HepG2 (cell line): ENCODE measurements around the gene KANSL1. TPM values are rescaled to one million over a fixed set of nuclear protein-coding genes. Genes with fewer than 3 reads are reported as not detected.
A peak's percentile ranks its signal among the peaks of the same experiment; 100 is the strongest.

Source experiments
- CCAR2 ChIP-seq: fragments of 200-400 bp; formaldehyde crosslinking; optimal IDR thresholded peaks from 2 replicates; pipeline ENCODE3; 2018; ENCODE audit warnings: low read depth, mild to moderate bottlenecking, low read length, moderate library complexity
- DMTF1 ChIP-seq: sonication (generic); formaldehyde crosslinking; IDR thresholded peaks from 2 replicates; pipeline ENCODE4 v1.4.0; 2020; ENCODE audit warnings: mild to moderate bottlenecking, missing genetic modification reagents
- IRX3 ChIP-seq: sonication (generic); formaldehyde crosslinking; IDR thresholded peaks from 2 replicates; pipeline ENCODE4 v1.8.1; 2023; ENCODE audit warnings: mild to moderate bottlenecking, low read depth, missing genetic modification reagents, borderline replicate concordance
- KAT8 ChIP-seq: IDR thresholded peaks from 2 replicates; pipeline ENCODE4 v1.6.1; 2016; ENCODE audit warnings: missing genetic modification reagents, missing compliant biosample characterization
- KLF13 ChIP-seq: sonication (generic); formaldehyde crosslinking; IDR thresholded peaks from 2 replicates; pipeline ENCODE4 v1.4.0; 2020; ENCODE audit warnings: mild to moderate bottlenecking, missing genetic modification reagents
- KLF9 ChIP-seq: IDR thresholded peaks from 2 replicates; pipeline ENCODE4 v1.6.1; 2016; ENCODE audit warnings: low read depth
- TARDBP ChIP-seq: sonication (generic); formaldehyde crosslinking; IDR thresholded peaks from 2 replicates; pipeline ENCODE4 v1.8.0; 2022; ENCODE audit warnings: mild to moderate bottlenecking, missing genetic modification reagents
- TFDP1 ChIP-seq: IDR thresholded peaks from 2 replicates; pipeline ENCODE4 v1.6.1; 2016; ENCODE audit warnings: missing compliant biosample characterization, missing genetic modification reagents, borderline replicate concordance
- YEATS2 ChIP-seq: sonication (generic); formaldehyde crosslinking; IDR thresholded peaks from 2 replicates; pipeline ENCODE4 v1.4.0; 2020; ENCODE audit warnings: missing genetic modification reagents, borderline replicate concordance
- ZEB1 ChIP-seq: IDR thresholded peaks from 2 replicates; pipeline ENCODE4 v1.6.1; 2012; ENCODE audit warnings: mild to moderate bottlenecking, low read depth, inconsistent platforms; ENCODE audit not compliant: insufficient replicate concordance
- ZFP82 ChIP-seq: sonication (generic); formaldehyde crosslinking; IDR thresholded peaks from 2 replicates; pipeline ENCODE4 v1.5.1; 2020; ENCODE audit warnings: mild to moderate bottlenecking, missing genetic modification reagents, borderline replicate concordance
- ZNF337 ChIP-seq: sonication (generic); formaldehyde crosslinking; IDR thresholded peaks from 2 replicates; pipeline ENCODE4 v1.5.1; 2020; ENCODE audit warnings: missing genetic modification reagents, low read depth, mild to moderate bottlenecking, borderline replicate concordance
- ZNF343 ChIP-seq: sonication (generic); formaldehyde crosslinking; IDR thresholded peaks from 2 replicates; pipeline ENCODE4 v1.4.0; 2020; ENCODE audit warnings: mild to moderate bottlenecking, missing genetic modification reagents
- ZNF776 ChIP-seq: sonication (generic); formaldehyde crosslinking; IDR thresholded peaks from 2 replicates; pipeline ENCODE4 v1.4.0; 2020; ENCODE audit warnings: mild to moderate bottlenecking, missing genetic modification reagents
- ZNF792 ChIP-seq: IDR thresholded peaks from 2 replicates; pipeline ENCODE4 v1.6.1; 2016
- polyA plus RNA-seq, 8 experiments: library from polyadenylated mRNA; depleted of rRNA in 3 of 8; stranded (reverse) in 7 of 8; unstranded in 1 of 8; fragments of >200 nt; fragmentation: Illumina TruSeq in 4 of 8; extraction: Trizol in 4 of 8; gene quantifications; 2 replicates each; pipeline versions ENCODE4 v1.2.1 to v1.2.3, GENCODE V29; 2011 to 2016; ENCODE audit warnings: low read depth in 4 of 8, missing spikeins in 1 of 8, mixed read lengths in 1 of 8; ENCODE audit not compliant: insufficient read depth in 1 of 8
- total RNA-seq, 5 experiments: library from RNA; depleted of rRNA; stranded (reverse); fragments of >200 nt; fragmentation: Illumina TruSeq; extraction: Trizol; gene quantifications; 2 replicates each; pipeline ENCODE4 v1.2.3, GENCODE V29; 2016; ENCODE audit warnings: low read depth in 1 of 5
- TF ChIP-seq, protein P1 (sequence below): sonication (generic); formaldehyde crosslinking; IDR thresholded peaks from 2 replicates; pipeline ENCODE4 v1.5.0; 2020; ENCODE audit warnings: mild to moderate bottlenecking, missing genetic modification reagents, borderline replicate concordance
- TF ChIP-seq, protein P2 (sequence below): sonication (generic); formaldehyde crosslinking; IDR thresholded peaks from 2 replicates; pipeline ENCODE4 v1.4.0; 2020; ENCODE audit warnings: mild to moderate bottlenecking, missing genetic modification reagents
- TF ChIP-seq, protein P3 (sequence below): sonication (generic); formaldehyde crosslinking; IDR thresholded peaks from 2 replicates; pipeline ENCODE4 v1.4.0; 2020; ENCODE audit warnings: missing genetic modification reagents
- TF ChIP-seq, protein P4 (sequence below): sonication (generic); formaldehyde crosslinking; IDR thresholded peaks from 2 replicates; pipeline ENCODE4 v1.8.0; 2022; ENCODE audit warnings: missing genetic modification reagents, mild to moderate bottlenecking, borderline replicate concordance

Gene KANSL1
- total and polyA plus RNA-seq, 2 of the 13 experiments (the other 11 are each of a cell fraction or from before 2014, with no cell fraction given): 24.0 to 59.6 TPM

DNA sequence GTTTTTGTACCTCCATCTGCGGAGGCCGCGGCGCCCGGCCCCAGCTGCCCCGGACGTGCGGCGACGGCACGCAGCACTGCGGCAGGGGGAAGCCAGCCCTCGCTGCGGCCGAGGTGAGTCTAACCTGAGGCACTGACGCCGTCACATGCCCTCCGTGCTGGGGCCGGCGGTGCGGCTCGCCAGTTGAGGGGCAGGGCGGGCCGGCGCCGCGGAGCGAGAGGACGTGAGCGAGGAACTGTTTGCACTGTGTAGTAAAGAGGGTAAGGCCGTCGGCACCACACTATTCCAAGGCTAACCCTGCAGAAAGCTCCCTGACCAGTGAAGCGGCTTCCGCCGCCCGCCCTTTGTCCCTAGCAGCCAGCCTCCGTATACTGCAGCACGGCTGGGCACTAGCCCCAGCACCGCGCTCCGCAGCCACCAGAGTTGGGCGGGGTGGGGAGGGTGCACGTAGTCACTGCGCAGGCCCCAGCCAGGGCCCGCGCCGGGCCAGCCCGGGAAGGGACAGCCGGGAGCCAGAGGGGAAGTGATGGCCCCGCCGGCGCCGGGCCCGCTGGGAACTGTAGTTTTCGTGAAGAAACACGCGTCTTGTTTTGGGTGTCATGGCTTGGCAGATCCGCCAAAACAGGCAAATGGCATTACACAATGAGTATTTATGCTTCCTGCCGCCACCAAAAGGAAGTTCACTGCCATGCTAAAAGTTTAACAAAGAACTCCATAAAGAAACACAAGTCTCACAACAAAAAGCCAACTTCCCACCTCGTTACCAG is 580 bp upstream of the KANSL1 start (continued):
- TF ChIP-seq, protein P1, sequence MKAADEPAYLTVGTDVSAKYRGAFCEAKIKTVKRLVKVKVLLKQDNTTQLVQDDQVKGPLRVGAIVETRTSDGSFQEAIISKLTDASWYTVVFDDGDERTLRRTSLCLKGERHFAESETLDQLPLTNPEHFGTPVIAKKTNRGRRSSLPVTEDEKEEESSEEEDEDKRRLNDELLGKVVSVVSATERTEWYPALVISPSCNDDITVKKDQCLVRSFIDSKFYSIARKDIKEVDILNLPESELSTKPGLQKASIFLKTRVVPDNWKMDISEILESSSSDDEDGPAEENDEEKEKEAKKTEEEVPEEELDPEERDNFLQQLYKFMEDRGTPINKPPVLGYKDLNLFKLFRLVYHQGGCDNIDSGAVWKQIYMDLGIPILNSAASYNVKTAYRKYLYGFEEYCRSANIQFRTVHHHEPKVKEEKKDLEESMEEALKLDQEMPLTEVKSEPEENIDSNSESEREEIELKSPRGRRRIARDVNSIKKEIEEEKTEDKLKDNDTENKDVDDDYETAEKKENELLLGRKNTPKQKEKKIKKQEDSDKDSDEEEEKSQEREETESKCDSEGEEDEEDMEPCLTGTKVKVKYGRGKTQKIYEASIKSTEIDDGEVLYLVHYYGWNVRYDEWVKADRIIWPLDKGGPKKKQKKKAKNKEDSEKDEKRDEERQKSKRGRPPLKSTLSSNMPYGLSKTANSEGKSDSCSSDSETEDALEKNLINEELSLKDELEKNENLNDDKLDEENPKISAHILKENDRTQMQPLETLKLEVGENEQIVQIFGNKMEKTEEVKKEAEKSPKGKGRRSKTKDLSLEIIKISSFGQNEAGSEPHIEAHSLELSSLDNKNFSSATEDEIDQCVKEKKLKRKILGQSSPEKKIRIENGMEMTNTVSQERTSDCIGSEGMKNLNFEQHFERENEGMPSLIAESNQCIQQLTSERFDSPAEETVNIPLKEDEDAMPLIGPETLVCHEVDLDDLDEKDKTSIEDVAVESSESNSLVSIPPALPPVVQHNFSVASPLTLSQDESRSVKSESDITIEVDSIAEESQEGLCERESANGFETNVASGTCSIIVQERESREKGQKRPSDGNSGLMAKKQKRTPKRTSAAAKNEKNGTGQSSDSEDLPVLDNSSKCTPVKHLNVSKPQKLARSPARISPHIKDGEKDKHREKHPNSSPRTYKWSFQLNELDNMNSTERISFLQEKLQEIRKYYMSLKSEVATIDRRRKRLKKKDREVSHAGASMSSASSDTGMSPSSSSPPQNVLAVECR (CRISPR knock-in tag): peak; percentile 89
- TF ChIP-seq ZEB1: no peak
- TF ChIP-seq, protein P2, sequence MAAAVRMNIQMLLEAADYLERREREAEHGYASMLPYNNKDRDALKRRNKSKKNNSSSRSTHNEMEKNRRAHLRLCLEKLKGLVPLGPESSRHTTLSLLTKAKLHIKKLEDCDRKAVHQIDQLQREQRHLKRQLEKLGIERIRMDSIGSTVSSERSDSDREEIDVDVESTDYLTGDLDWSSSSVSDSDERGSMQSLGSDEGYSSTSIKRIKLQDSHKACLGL (CRISPR knock-in tag): peak; percentile 80
- TF ChIP-seq, protein P3, sequence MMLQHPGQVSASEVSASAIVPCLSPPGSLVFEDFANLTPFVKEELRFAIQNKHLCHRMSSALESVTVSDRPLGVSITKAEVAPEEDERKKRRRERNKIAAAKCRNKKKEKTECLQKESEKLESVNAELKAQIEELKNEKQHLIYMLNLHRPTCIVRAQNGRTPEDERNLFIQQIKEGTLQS (CRISPR knock-in tag): no peak
- peak; percentile 90 for TF ChIP-seq KLF13 (CRISPR knock-in tag)
- TF ChIP-seq KLF9 (CRISPR knock-in tag): no peak; the same call in 1 of the 2 replicates
- TF ChIP-seq IRX3 (CRISPR knock-in tag): peak; percentile 67; the same call in 1 of the 2 replicates
- TF ChIP-seq ZNF343 (CRISPR knock-in tag): peak; percentile 89; the same call in 1 of the 2 replicates
- no peak for TF ChIP-seq CCAR2
- TF ChIP-seq ZNF337 (CRISPR knock-in tag): peak; percentile 85; the same call in 1 of the 2 replicates
- TF ChIP-seq TFDP1 (CRISPR knock-in tag): peak; percentile 57; the same call in 1 of the 2 replicates
- TF ChIP-seq, protein P4, sequence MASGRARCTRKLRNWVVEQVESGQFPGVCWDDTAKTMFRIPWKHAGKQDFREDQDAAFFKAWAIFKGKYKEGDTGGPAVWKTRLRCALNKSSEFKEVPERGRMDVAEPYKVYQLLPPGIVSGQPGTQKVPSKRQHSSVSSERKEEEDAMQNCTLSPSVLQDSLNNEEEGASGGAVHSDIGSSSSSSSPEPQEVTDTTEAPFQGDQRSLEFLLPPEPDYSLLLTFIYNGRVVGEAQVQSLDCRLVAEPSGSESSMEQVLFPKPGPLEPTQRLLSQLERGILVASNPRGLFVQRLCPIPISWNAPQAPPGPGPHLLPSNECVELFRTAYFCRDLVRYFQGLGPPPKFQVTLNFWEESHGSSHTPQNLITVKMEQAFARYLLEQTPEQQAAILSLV (CRISPR knock-in tag): peak; percentile 97
- peak; percentile 56; the same call in 1 of the 2 replicates for TF ChIP-seq ZNF792
- TF ChIP-seq TARDBP: peak; percentile 19; the same call in 1 of the 2 replicates
- peak; percentile 64; the same call in 1 of the 2 replicates for TF ChIP-seq YEATS2 (CRISPR knock-in tag)
- TF ChIP-seq DMTF1: no peak
- TF ChIP-seq ZFP82: 0 out of 2 replicates have a peak, but pooled peaks have one; percentile 40
- TF ChIP-seq KAT8 (CRISPR knock-in tag): peak; percentile 70; the same call in 1 of the 2 replicates
- TF ChIP-seq ZNF776 (CRISPR knock-in tag): peak; percentile 61; the same call in 1 of the 2 replicates
